Esophagus squamous epithelium (tissue), 4 donors: ENCODE measurements around the gene FYN.

Experiments used
- POLR2A ChIP-seq, 4 donors: fragments of 450-650 bp; IDR thresholded peaks; one replicate each; pipeline ENCODE4 v1.6.1; 2017; ENCODE audit warnings: antibody characterized with exemption in 4 of 4, mild to moderate bottlenecking in 4 of 4, moderate library complexity in 3 of 4
- TF ChIP-seq, protein P1 (sequence below), 6 experiments: fragments of 450-650 bp in 4 of 6; fragments of 200-600 bp in 2 of 6; sonication (generic) in 2 of 6; IDR thresholded peaks; one replicate each; pipeline ENCODE4 v1.5.1; 2016 to 2019; ENCODE audit warnings: antibody characterized with exemption in 6 of 6, mild to moderate bottlenecking in 4 of 6, moderate library complexity in 4 of 6

DNA sequence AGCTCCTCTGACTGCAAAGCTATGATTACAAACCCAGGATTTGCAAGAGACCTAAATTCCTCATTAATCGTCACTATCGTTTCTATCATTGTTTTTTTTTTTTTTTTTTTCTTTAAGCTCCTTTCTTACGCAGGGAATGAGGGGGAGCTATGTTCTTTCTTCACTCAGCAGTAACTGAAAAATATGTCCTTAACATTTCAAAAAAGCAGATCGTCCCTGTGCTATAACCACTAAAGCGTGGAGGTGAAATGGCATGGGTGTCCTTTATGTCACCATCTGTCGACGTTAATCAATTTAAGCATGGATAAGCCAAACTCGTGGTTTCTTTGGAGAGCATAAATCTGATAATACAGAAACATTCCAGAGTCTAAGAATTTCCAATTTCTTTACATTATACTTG is 199.7 kb downstream of the FYN start:
- TF ChIP-seq, protein P1, sequence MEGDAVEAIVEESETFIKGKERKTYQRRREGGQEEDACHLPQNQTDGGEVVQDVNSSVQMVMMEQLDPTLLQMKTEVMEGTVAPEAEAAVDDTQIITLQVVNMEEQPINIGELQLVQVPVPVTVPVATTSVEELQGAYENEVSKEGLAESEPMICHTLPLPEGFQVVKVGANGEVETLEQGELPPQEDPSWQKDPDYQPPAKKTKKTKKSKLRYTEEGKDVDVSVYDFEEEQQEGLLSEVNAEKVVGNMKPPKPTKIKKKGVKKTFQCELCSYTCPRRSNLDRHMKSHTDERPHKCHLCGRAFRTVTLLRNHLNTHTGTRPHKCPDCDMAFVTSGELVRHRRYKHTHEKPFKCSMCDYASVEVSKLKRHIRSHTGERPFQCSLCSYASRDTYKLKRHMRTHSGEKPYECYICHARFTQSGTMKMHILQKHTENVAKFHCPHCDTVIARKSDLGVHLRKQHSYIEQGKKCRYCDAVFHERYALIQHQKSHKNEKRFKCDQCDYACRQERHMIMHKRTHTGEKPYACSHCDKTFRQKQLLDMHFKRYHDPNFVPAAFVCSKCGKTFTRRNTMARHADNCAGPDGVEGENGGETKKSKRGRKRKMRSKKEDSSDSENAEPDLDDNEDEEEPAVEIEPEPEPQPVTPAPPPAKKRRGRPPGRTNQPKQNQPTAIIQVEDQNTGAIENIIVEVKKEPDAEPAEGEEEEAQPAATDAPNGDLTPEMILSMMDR (IDR thresholded peaks at IDR 0.05): no peak
- TF ChIP-seq POLR2A (IDR thresholded peaks at IDR 0.05): no peak
